ENCODE measurements around the gene SLC36A3.
"Not testable (repeated sequence)": the region's sequence is repeated elsewhere in the genome, so short reads cannot be mapped to it uniquely, and the experiment has no call there.

SLC36A3 gene

DNA sequence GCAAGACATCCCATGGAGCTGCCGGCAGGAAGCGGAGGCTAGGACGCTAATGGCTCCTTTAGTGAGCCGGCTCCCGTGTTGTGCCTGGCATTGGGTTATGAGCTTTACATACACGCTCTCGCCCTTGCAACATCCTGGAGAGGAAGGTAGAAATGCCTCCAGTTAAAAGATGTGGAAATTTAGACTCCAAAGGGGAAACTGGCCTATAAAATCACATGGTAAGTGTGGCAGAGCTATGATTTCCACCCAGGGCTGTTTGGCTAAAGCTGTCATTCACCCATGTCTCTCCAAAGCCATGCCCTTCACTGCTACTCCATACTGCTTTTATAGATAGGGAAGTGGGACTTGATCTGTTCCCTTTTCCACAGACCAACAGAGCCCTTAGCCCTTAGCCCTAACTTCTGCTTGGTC is 45.4 kb downstream of the SLC36A3 start:
- no peak for DNase-seq

DNA sequence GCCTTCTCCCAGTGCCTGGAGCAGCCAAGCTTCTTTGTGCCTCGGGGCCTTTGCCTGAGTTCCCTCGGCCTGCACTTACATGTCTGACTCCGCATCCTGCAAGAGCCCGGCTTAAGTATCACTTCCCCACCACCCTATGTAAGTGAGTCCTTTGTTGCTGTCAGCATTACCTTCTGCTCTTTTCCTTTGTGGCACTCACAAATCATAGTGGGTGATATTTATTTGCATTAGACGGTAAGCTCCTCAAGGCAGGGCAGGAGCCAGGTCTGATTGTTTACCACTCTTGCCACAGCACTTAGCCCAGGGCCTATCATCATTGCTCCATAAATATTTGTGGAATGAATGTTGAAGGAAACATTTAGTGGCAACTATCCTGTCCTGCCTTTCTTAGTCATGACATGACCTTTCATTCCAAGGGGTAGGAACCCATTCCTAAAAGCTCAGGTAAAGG is 45.8 kb downstream of the SLC36A3 start:
- DNase-seq: no peak

DNA sequence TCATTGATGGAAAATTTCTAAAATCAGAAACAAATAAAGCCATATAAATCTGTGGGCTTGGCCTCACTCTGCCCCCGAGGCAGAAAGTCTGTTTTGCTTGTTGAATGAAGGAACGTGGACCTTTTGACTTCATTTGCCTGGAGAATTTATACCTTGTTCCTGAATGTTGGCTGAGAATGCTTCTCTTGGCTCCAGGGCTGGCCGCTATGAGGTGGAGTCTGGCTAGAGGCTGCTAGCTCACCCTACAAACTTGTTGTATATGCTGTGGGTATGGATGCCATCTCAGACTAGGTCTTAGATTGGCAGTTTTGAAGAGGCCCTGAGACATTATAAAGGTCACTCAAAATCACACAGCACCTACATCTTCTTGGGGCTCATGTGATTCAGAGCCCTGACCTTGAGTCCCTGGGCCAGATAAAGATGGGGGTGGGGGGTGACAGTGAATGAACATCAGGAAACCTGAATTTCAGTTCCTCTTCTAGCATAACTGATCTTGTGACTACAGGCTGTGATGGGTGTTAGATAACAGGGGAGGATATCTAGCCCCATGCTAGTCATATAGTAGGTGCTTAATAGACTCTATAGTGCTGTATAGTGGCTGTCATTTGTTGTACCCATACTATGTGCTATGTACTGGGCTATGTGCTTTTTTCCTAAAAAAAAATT is 47.8 kb downstream of the SLC36A3 start:
- peak; percentile 57 for DNase-seq

DNA sequence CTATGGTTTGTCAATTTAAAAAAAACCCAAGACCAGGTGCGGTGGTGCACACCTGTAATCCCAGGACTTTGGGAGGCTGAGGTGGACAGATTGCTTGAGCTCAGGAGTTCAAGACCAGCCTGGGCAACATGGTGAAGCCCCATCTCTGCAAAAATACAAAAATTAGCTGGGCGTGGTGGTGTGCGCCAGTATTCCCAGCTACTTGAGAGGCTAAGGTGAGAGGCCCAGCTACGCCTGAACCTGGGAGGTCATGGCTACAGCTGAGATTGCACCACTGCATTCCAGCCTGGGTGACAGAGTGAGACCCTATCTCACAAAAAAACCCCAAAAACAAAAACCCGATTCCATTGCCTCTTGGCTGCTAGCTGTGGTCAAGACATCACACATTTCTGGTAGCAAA is 48.6 kb downstream of the SLC36A3 start:
- not testable (repeated sequence) for DNase-seq

DNA sequence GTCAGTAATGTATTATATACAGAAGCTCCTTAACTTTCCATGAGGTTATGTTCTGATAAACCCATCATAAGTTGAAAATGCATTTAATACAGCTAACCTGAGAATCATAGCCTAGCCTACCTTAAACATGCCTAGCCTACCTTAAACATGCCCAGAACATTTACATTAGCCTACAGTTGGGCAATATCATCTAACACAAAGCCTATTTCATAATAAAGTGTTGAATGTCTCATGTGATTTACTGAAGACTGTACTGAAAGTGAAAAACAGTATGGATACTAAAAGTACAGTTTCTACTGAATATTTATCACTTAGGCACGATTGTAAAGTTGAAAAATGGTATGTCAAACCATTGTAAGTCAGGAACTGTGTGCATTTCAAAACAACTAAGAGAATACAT is 49.0 kb downstream of the SLC36A3 start:
- DNase-seq: no peak

DNA sequence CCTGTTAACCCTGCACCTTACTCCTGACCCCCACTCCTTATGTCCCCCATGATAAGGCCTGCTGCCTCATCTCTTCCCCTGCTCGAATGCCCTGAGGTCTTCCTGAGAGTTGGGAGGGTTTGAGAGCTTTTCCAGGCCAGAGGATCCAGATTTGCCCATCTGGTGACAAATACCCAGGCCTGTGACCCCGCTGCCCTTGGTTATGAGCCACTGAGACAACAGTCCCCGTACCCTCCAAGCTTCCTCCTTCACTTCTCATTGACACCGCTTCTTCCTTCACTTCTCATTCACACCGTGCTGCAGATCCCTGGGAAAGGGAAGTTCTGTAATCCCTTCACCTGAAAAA is 50.0 kb downstream of the SLC36A3 start:
- no peak for DNase-seq

DNA sequence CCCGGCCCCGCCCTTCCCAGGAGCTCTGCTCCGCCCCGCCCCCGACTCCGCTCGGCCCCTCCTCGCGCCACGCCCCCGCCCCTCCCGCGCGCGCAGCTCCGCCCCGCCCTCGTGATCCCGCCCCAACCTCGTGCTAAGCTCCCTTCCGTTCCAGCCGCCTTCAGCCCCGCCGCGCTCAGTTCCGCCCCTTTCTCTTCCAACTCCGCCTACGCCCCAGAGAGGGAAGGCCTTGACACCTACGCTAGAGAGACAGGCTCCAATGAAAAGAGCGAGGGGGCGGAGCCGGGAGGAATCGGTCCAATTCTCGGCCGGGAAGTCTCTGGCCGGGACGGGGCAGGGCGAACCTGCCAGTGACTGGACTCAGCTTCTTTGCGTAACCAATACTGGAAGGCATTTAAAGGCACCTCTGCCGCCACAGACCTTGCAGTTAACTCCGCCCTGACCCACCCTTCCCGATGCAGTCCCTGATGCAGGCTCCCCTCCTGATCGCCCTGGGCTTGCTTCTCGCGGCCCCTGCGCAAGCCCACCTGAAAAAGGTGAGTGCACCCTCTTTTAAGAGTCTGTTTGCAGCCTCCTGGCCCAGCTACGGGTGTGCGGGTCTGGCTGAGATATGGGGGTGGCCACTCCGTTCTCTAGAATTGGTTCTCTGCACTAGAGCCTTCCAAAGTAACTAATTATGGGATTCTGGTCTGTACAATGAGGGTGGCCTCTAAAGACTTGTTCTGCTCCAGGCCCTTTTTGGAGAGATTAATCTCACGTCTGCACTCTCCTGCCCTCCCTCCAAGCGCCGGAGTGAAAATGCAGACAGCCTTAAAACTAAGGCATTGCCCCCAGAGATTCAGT is 50.6 kb downstream of the SLC36A3 start, which contains the start of gene GM2A:
Gene GM2A (plus strand): TSS at position 424 of the 843 bp plus-strand sequence. CDS start 32 bp downstream, at position 456.
- DNase-seq: peak; percentile 100

DNA sequence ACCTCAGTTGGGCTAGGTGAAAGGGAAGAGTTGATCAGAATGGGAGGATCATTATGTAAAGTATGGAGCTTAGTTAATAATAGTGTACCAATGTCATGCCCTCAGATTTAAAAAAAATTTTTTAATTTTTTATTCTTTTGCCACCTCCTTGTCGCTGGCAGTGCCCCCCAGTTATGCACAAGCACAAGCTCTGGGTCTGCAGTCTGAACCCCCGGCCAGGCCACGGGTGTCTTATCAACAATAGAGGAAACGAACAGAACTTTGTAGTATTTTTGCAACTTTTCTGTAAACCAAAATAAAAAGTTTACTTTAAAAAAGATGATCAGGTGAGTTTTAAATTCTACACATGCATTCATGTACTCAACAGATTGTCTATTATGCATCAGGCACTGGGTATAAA is 51.9 kb downstream of the SLC36A3 start:
- DNase-seq: no peak

DNA sequence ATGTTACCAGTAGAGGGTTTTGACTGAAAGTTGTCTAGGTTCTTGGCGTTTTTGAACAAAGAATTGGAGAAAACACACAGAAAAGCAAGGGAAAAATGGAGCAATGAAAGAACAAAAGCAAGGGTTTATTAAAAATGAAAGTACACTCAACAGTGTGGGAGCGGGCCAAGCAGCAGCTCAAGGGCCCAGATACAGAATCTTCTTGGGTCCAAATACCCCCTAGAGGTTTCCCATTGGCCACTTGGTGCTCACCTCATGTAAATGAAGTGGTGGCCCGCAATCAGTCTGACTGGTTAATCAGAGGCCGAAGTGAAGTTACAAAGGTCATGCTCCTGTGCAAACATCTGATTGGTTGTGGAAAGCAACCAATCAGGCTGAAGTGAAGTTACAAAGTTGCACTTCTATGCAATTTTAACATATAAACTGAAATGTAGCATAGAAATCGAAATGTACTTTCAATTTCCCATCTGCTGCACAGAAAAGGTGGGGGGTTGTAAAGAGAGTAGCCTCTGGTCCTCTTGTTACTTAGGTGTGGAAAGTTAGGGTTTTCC is 52.5 kb downstream of the SLC36A3 start:
- peak; percentile 23 for DNase-seq

DNA sequence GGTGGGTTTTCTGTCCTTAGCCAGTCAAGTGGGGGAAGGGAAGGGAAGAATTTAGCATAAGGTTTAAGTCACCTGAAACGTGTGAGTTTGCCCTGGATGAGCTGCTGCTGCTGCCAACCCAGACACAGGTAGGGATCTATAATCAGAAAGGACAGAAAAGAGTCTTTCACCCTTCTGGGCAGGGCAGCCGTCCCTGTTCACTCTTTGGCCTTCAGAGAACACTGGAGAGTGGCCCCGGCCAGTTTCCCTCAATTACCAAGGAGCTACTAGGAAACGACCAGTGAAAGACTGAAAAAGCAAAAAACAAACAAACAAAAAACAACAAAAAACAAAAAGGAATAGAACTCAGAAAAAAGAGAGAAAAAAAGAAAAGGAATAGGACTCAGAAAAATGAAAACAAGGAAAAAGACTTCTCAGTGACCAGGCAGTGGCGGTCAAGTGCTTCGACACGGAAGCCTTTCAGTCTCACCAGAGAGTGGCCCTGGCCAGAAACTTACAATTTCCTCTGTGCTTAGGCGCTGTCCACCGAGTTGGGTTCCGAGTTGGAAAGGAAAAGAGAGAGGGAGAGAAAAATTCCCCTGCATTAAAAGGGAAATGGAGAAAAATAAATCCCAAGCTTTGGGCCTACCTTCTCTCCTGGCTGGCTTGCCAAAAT is 53.1 kb downstream of the SLC36A3 start:
- no peak for DNase-seq

DNA sequence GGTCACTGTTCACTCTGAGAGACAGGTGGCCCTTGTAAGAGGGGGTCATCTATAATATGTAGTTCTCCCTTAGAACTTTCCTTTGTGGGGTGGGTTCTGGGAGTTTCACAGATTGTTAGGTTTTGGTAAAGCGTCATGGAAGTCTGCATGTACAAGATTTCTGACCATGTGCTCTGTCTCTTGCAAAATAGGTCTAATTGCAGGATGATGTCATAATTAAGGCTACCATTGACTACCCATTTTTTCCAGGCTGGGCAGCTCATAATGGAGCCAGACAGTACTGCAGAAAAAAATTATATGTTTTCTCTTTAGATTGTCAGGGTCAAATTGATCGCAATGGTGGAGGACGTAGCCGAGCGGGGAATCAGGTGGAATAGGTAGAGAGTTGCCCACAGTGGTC is 54.3 kb downstream of the SLC36A3 start:
- no peak for DNase-seq

DNA sequence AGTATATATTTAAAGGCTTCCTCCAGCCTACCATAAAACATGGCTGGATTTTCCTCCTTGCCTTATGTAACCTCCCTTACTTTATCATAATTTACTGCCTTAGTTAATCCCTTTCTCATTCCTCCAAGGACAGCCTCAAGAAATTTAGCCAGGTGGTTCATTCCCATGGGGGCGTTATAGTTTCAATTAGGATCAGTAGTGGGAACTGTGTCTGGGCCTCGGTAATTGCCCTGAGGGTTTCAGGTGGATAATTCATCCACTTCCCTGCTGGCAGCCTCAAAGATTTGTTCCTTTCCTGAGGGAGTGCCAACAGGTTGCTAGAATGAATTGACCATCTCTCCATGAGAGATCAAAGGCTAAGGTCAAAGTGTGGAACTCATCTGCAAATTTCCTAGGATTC is 54.9 kb downstream of the SLC36A3 start:
- no peak for DNase-seq

DNA sequence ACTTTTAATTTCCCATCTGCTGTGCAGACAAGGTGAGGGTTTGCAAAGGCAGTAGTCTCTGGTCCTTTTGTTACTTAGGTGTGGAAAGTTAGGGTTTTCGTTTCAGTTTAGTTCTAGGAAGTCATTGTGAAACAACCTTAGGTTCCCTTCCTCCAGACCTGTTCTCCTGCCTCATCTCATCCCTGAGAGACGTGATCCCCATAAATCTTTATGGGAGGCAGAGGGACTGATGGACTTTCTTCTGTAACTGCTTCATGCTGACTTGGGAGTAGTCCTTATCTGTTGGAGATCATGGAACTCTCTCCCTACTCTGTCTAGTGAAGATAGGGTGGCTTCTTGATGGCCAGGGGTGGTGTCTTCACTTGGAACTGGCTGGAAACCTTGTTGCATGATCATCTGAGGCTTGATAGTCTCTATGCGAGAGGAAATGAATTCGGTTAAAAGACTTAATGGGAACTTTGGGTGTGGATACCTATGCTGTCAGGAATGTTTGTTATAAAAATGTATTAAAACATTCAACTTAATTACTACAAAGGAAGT is 57.8 kb downstream of the SLC36A3 start:
- DNase-seq: no peak

DNA sequence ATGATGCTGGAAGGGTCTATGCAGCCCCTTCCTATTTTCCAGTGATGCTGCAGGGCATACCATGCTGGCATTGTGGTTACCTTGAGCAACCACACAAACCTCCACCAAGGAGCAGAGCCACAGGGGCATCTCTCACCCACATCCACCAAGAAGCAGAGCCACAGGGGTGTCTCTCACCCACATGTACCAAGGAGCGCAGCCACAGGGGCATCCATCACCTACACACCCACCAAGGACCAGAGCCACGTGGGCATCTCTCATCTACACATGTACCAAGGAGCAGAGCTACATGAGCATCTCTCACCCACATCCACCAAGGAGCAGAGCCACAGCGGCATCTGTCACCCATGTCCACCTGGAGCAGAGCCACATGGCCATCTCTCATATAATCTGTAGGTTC is 59.4 kb downstream of the SLC36A3 start:
- no peak for DNase-seq

DNA sequence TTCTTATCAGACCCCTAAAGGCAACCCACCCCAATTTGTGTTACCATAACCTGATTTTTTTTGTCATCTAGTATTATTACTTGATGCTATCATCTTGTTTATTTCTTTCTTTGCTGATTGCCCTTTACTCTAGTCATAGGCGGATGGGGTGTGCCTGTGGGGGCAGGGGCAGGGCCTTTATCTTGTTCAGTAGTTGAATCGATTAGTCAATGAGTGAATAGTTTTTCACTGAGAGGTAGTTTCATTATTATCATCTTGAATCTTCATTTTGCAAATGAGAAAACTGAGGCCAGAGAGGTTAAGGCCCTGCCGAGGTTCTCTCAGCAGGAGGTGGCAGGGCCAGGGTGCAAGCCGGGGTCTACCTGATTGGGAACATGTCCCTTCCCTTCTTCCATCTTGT is 60.0 kb downstream of the SLC36A3 start:
- DNase-seq: no peak

DNA sequence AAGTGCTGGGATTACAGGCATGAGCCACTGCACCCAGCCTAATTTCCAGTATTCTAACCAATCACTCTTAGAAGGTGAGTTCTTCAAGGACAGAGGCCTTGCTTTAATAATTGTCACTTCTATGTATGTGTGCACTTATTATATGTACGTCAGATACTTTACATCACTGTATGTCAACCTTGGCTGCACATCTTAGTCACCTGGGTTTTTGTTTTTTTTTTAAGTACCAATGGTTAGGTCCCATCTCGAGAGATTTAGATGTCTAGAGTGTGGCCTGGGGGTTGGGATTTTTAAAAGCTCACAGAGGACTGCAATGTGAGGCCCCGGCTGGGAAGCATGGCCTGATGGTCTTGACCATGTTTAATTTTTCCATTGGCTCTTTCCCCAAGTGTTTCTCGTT is 60.4 kb downstream of the SLC36A3 start:
- no peak for DNase-seq

DNA sequence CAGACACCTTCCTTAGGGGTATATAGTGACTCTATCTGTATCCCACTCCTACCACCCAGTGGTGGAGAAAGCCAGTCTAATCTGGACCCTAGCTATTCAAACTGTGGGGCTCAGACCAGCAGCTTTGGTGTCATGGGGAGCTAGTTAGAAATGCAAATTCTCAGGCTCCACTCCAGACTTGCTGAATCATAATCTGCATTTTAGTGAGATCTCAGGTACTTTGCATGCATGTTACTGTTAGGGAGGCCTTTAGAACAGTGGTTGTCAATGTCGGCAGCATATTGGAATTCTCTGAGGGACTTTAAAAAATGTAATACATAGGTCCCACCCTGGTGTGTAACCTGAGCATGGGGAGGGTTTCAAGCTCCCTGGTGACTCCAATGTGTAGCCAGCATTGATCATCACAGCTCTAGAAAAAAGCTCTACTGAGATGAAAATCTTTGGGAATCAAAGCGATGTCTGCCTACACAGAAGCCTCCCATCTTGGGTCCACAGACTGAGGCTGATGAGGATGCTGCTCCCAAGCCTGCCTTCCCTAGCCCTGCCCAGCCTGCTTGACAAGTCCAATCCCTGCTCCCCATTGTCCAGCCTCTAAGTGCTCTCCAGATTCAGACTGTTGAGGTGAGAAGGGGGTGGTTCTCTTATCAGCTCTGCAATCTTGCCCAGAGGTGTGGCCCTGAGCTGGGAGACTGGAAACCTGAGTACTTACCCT is 62.5 kb downstream of the SLC36A3 start:
- no peak for DNase-seq

DNA sequence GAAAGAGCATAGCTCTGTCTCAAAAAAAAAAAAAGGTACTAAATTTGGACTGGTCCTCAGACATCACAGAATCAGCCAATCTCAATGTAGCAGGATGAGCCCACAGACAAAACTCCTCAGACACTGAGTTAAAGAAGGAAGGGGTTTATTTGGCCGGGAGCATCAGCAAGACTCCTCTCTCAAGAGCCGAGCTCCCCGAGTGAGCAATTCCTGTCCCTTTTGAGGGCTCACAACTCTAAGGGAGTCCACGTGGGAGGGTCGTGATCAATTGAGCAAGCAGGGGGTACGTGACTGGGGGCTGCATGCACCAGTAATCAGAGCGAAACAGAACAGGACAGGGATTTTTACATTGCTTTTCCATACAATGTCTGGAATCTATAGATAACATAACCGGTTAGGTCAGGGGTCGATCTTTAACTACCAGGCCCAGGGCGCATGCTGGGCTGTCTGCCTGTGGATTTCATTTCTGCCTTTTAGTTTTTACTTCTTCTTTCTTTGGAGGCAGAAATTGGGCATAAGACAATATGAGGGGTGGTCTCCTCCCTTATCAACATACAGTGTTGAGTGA is 63.2 kb downstream of the SLC36A3 start:
- DNase-seq: not testable (repeated sequence)

DNA sequence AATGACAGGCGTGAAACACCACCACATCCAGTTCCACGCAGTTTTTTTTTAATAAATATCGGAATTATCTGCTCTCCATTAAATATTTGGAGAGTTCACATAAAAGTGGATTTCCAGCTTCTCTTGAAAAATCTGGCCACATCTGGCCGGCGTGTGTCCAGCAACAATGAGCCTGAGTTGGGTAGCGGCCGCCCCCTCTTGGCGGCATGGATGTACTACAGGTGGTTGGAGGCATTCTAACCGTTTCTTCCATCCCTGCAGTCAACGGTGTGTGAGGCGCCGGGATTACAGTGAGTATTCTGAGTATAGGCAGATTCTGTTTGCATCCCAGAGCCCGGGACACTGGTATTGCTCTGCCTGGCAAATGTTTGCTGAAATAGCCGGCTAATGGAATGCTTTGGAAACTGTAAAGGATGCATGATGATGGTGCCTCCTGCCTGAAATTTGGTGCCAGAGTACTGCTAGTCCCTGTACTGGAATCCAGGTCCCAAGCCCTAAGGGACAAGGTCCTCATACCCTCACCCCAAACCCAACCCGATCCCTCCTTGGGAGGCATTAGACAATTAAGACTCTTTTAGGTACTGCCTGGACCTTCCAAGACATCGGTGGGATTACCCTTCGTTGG is 64.2 kb downstream of the SLC36A3 start:
- peak; percentile 69 for DNase-seq

DNA sequence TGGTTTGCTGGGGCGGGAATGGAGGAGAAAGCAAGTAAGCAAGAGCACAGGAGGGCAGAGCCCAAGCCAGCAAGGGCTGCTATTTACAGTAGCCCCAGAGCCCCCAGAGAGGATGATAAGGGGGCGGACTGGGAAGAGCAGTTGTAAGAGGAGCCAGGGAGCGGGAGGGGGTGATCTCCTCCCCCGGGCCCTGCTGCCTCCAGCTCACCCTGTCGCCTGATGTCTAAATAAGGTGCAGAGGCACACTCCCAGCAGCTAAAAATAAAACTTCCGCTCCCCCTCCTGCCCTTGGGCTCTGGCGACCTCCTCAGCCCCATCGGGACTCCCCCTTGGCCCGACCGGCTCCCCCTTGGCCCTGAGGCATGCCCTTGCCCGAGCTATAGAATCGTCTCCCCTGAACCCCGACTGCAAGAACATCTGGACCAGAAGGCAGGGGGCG is 65.2 kb downstream of the SLC36A3 start:
- no peak for DNase-seq

DNA sequence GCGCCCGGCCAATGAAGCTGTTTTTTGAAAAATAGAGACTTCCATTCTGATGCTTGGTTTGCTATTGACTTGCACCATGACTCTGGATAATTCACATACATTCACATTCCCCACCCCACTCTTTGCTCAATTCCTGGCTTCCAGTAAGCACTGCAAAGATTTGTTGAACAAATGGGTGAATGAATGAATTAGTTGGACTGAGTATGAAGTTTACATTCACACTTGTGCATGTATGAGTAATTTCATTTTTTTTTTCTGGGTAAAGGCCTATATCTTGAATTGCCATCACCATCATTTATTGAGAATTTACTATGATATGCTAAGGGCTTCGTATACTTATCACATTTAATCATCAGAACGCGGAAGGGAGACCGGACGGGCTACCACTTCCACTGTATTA is 65.9 kb downstream of the SLC36A3 start:
- no peak for DNase-seq

DNA sequence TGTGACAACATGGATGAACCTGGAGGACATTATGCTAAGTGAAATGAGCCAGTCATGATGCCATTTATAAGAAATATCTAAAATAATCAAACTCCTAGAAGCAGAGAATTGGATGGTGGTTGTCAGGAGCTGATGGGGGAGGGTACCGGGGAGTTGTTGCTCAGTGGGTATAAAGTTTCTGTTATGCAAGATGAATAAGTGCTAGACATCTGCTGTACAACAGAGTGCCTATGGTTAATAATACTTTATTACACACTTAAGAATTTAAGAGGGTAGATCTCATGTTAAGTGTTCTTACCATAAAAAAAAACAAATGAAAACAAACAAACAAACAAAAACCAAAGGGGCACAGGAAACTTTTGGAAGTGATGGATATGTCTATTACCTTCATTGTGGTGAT is 66.7 kb downstream of the SLC36A3 start:
- DNase-seq: no peak
